HEK293T (cell line): ENCODE data around the gene ASPG.

Source experiments
- CTCF ChIA-PET: fragments of 350-600 bp; formaldehyde crosslinking; extraction: SDS; loops from one replicate; lab custom pipeline; 2021; ENCODE audit warnings: antibody characterized with exemption, inconsistent platforms; lab: Yijun Ruan, JAX
- POLR2A ChIA-PET: fragments of 350-600 bp; formaldehyde crosslinking; extraction: SDS; loops from one replicate; lab custom pipeline; 2020; ENCODE audit warnings: antibody characterized with exemption, inconsistent platforms; lab: Yijun Ruan, JAX
- DNase-seq: peaks from one replicate; pipeline ENCODE4 v3.0.0; 2012; ENCODE audit warnings: mixed read lengths; ENCODE audit errors: extremely low spot score
- ARNT ChIP-seq: fragments of 450-650 bp; IDR thresholded peaks from 2 replicates; pipeline ENCODE4 v1.6.1; 2017; ENCODE audit warnings: mild to moderate bottlenecking
- BHLHE40 ChIP-seq: fragments of 450-650 bp; IDR thresholded peaks from 2 replicates; pipeline ENCODE4 v1.6.1; 2016; ENCODE audit warnings: mild to moderate bottlenecking, moderate library complexity, borderline replicate concordance
- CTBP1 ChIP-seq: fragments of 450-650 bp; IDR thresholded peaks from 2 replicates; pipeline ENCODE4 v1.6.1; 2016; ENCODE audit warnings: borderline replicate concordance
- ELF4 ChIP-seq: fragments of 450-650 bp; IDR thresholded peaks from 2 replicates; pipeline ENCODE4 v1.6.1; 2017; ENCODE audit warnings: antibody characterized with exemption
- FOXA1 ChIP-seq: fragments of 450-650 bp; IDR thresholded peaks from 2 replicates; pipeline ENCODE4 v1.6.1; 2016; ENCODE audit warnings: mild to moderate bottlenecking
- FOXK2 ChIP-seq: fragments of 450-650 bp; IDR thresholded peaks from 2 replicates; pipeline ENCODE4 v1.6.1; 2016; ENCODE audit warnings: mild to moderate bottlenecking
- FOXM1 ChIP-seq: fragments of 450-650 bp; IDR thresholded peaks from 2 replicates; pipeline ENCODE4 v1.6.1; 2017; ENCODE audit warnings: mild to moderate bottlenecking, borderline replicate concordance
- HDGF ChIP-seq: fragments of 450-650 bp; IDR thresholded peaks from 2 replicates; pipeline ENCODE4 v1.6.1; 2017; ENCODE audit warnings: antibody characterized with exemption, borderline replicate concordance
- L3MBTL2 ChIP-seq: fragments of 450-650 bp; conservative IDR thresholded peaks from 2 replicates; pipeline ENCODE4 v1.6.1; 2016; ENCODE audit warnings: mild to moderate bottlenecking
- LEF1 ChIP-seq: fragments of 450-650 bp; IDR thresholded peaks from 2 replicates; pipeline ENCODE4 v1.6.1; 2017; ENCODE audit warnings: mild to moderate bottlenecking, borderline replicate concordance
- NFRKB ChIP-seq: fragments of 450-650 bp; IDR thresholded peaks from 2 replicates; pipeline ENCODE4 v1.6.1; 2016; ENCODE audit warnings: mild to moderate bottlenecking, moderate library complexity
- PKNOX1 ChIP-seq: fragments of 450-650 bp; IDR thresholded peaks from 2 replicates; pipeline ENCODE4 v1.6.1; 2016
- SP1 ChIP-seq: fragments of 450-650 bp; IDR thresholded peaks from 2 replicates; pipeline ENCODE4 v1.6.1; 2017
- SUZ12 ChIP-seq: fragments of 450-650 bp; IDR thresholded peaks from 2 replicates; pipeline ENCODE4 v1.6.1; 2016; ENCODE audit warnings: mild to moderate bottlenecking
- TARDBP ChIP-seq: fragments of 450-650 bp; IDR thresholded peaks from 2 replicates; pipeline ENCODE4 v1.6.1; 2016
- ZNF384 ChIP-seq: fragments of 450-650 bp; IDR thresholded peaks from 2 replicates; pipeline ENCODE4 v1.6.1; 2016

ASPG gene

GRCh38 chr14:104110491-104111209 is 25.1 kb downstream of the ASPG start:
- POLR2A ChIA-PET: no interaction called here
- no peak for TF ChIP-seq ELF4
- no peak for TF ChIP-seq L3MBTL2
- TF ChIP-seq HDGF: no peak
- TF ChIP-seq FOXM1: no peak
- no peak for TF ChIP-seq SUZ12
- TF ChIP-seq BHLHE40: no peak
- TF ChIP-seq TARDBP: no peak
- TF ChIP-seq FOXA1: no peak
- no peak for TF ChIP-seq LEF1
- TF ChIP-seq CTBP1: no peak
- no peak for TF ChIP-seq NFRKB
- TF ChIP-seq SP1: no peak
- TF ChIP-seq PKNOX1: no peak
- no peak for TF ChIP-seq ARNT
- TF ChIP-seq FOXK2: no peak
- TF ChIP-seq ZNF384: no peak
- DNase-seq: no peak
- CTCF ChIA-PET: no interaction called here

- POLR2A ChIA-PET: no interaction called here
- CTCF ChIA-PET: no interaction called here
- TF ChIP-seq PKNOX1 (no peak), CTBP1 (no peak), FOXA1 (no peak), ZNF384 (no peak), SP1 (no peak), ARNT (no peak), SUZ12 (no peak), ELF4 (no peak), FOXM1 (no peak), NFRKB (no peak), TARDBP (no peak), L3MBTL2 (no peak), LEF1 (no peak), HDGF (no peak), BHLHE40 (no peak)
- no peak for DNase-seq
Measured at GRCh38 chr14:104111301-104112112, 26.0 kb downstream of the ASPG start.

GRCh38 chr14:104112113-104112505 is 26.6 kb downstream of the ASPG start:
- TF ChIP-seq ELF4 (no peak), HDGF (no peak), FOXM1 (no peak), L3MBTL2 (no peak), SP1 (no peak), FOXK2 (no peak), PKNOX1 (no peak), TARDBP (no peak)
- CTCF ChIA-PET: no interaction called here
- POLR2A ChIA-PET: no interaction called here
- DNase-seq: no peak

- TF ChIP-seq ELF4: no peak
- no peak for TF ChIP-seq NFRKB
- no peak for TF ChIP-seq ZNF384
- TF ChIP-seq BHLHE40: no peak
- TF ChIP-seq FOXA1: no peak
- CTCF ChIA-PET: no interaction called here
- POLR2A ChIA-PET: no interaction called here
- no peak for DNase-seq
Measured at GRCh38 chr14:104112609-104113571, 27.4 kb downstream of the ASPG start.

GRCh38 chr14:104113631-104114420 is 28.3 kb downstream of the ASPG start:
- DNase-seq: no peak
- CTCF ChIA-PET: interaction anchor here (2.6 kb wide), 1 partner anchor 36 kb away, joined by 5 read pairs; no protein-coding TSS in a partner anchor
- TF ChIP-seq ZNF384: no peak
- TF ChIP-seq L3MBTL2: no peak
- TF ChIP-seq NFRKB: no peak
- TF ChIP-seq SUZ12: no peak
- TF ChIP-seq ELF4: no peak
- TF ChIP-seq FOXM1: no peak
- TF ChIP-seq FOXK2: no peak
- no peak for TF ChIP-seq LEF1
- no peak for TF ChIP-seq TARDBP
- POLR2A ChIA-PET: no interaction called here
